ENCODE data around the gene TRIM26. TPM values are rescaled to one million over a fixed set of nuclear protein-coding genes. Genes with fewer than 3 reads are reported as not detected.

TRIM26 gene
- total RNA-seq, 1 donor from 2014 or later, result 32.1 TPM

- DNase-seq (ENCODE audit: low spot score), result no peak
Observed at GRCh38 chr6:30211899-30212298, 1.3 kb downstream of the TRIM26 start.

- DNase-seq (ENCODE audit: low spot score), result no peak
Observed at GRCh38 chr6:30211306-30211705, 1.9 kb downstream of the TRIM26 start.

DNA sequence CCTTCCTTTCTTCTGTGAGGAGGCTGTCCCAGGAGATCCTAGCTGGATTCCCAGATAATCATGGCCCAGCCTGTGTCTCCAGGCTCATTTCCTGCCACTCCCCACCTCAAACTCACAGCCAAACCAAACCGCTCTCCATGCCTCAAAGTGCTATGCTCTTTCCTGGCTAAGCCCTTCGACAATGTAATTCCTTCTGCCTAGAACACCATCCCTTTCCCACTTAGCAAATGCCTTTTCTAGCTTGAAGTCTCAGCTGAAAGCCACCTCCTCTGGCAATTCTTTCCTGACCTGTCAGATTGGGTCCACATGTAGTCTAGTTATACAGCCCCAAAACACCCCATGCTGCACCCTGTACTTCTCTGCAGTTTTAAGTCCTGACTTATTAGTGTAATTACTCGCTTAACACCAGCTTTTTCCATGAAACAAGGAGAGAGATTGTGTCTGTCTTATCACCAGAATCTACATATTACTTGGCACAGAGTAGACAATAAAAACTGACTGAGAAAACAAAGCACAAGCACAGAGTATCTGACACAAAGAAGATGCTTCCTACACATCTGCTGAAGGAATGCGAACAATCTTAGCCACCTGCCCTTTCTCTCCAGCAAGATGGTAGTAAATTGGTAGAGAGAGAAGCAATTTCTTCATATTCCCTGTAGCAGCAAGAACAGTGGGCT, 5.4 kb downstream of the TRIM26 start:
- DNase-seq (ENCODE audit: low spot score), result no peak

DNA sequence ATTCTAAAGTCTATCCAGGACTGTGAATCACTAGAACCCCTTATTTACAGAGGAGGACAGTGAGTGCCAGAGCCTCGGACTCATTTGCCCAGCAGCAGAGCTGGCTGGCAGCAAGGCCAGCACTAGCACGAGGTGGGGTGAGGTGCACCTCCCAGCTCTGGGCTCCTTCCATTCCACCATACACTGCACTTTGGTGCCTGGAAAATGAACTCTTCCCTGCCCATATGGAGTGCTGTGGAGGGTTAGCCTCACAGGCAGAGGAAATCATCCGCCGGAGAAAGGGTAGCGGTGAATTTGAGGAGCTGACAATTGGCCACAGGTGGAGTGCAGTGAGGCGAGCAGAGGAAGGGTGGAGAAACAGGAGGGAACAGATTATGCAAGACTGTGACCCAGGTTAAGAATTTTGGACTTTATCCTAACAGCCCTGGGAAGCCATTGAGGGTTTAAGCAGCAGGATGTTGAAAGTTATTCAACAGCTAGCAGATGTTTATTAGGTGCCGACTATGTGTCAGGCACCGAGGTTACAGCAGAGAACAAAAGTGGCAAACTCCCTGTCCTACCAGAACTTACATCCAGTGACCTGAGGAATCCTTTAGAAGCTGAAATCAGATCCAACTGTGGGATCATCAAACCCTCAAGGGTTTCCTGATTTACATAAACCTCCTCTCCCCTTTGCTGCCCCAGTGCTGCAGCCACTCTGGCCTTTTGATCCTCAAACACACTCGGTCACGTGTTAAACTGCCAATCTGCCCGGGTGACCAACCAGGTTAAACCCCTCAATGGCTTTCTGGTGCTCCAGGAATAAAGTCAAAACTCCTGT, 6.2 kb downstream of the TRIM26 start:
- no peak for DNase-seq (ENCODE audit: low spot score)

GRCh38 chr6:30206152-30206551, 7.1 kb downstream of the TRIM26 start:
- DNase-seq (ENCODE audit: low spot score), result no peak

DNA sequence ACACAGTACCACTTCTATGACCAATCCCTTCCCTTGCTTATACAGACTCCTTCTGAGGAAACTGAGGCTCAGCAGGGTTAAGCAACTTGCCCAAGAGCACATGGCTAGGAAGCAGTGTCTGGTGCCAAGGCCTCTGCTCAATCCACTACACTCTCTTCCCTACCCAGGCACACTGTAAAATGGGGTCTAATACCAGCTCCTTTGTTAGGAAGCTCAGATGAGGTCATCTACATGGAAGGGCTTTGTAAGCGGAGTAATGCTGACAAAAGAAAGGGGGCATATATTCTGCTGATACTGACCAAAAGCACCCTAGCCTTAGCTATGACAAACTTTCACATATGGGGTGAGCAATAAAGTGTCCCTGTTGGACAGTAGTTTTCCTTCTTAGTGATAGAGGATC, 9.1 kb downstream of the TRIM26 start:
- DNase-seq (ENCODE audit: low spot score), result no peak

DNA sequence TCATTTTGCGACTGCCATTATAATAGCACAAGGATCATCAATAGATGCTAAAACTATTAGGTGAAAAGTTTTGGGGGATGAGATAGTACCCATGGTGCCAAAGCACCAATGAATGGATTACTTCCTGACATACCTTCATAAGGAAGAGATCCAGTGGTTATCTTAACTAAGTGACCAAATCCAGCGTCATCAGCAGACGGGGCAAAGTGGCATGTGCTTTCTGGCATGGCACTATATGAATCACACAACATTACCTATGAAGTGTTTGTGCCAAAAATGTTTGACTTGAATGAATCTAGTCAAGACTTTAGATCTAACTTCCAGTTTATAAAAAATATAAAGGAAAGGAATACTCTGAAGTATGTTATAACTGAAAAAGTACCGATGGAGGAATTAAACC, 10.8 kb downstream of the TRIM26 start:
- DNase-seq (ENCODE audit: low spot score), result no peak

DNA sequence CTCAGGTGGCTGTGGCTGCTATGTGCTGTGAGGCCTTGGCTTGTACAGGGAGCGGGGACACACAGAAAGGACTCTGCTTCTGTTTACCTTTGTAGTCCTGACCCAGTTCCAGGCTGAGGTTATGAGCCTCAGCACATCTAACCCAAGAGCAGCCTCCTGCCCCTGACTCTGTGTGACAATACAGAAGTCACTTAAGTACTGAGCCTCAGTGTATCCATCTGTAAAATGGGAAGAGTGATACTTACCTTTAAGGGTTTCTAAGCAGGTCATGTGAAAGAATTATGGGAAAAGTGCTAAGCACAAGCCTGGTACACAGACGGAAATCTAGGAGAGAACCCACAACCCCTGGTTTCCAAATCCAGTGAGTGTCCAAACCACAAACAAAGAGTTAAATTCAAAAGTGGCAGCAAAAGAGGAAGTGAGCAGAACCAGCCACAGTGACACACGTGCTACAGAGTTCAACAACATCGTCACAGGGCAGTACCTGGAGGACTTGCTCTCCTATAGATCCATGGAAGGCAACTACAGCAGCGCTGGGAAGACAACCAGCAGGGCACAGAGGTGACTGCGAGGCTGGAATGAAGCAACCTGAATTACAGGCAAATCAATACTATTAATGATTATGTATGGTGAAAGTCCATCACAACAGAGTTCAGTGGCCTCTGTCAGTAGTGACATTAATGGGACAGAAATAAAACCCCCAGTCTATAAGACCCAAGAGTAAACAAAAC, 12.5 kb downstream of the TRIM26 start:
- no peak for DNase-seq (ENCODE audit: low spot score)

DNA sequence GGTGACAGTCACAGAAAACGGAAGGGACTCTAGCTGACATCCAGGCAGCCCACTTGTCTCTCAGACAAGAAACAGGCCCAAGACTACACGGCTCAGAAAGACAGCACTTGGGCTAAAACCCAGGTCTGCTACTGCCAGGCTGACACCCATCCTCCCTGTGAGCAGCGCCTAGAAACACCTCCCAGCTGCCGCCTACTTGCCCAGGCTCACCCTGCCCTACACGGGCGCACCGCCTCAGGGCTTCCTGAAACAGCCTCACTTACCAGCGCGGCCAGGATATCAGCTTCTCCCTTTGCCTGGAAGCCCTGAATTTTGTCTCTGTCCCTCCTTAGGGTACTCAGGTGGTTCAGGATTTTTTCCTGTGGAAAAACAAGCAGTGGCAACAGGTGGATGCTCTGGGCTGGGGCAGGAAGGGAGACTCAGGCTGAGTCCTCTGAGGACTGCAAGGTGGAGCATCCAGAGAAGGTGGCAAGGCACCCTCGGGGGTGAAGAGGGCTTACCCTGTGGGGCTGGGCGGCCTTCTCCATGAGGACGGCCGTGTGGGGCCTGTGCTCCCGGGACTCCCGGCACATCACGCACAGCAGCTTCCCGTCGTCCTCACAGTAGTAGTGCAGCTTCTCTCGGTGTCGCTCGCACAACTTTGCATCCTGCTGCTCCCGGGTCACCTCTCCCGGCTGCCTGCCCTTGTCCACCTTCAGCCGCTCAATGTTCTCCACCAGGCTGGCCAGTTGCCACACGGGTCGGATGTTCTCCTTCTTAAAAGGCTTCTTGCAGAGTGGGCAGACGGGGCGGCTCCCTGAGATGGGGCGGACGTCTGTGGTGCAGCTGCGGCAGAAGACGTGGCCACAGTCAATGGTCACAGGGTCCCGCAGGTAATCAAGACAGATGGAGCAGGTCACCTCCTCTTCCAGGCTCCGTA, 14.8 kb downstream of the TRIM26 start:
- DNase-seq (ENCODE audit: low spot score), result no peak

- no peak for DNase-seq (ENCODE audit: low spot score)
Observed at GRCh38 chr6:30196376-30196775, 16.8 kb downstream of the TRIM26 start.

DNA sequence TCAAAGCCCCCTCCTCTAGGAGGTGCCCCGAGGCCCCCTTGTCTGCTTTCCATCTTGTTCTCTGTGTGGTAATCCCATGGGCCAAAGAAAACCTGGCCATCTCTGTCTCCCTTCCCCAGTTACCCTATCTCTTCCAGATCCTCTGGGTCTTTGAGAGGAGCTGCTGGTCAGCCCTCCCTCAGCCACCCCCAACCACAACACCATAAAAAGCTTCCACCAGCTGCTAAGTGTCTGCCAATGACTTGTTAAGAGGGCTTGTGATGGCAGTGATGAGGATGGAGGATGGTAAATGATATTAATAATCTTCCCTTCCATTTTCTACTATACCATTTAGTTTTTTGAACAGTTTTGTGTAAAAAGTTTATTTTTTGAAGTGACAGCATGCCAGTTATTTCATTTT, 17.3 kb downstream of the TRIM26 start:
- no peak for DNase-seq (ENCODE audit: low spot score)

DNA sequence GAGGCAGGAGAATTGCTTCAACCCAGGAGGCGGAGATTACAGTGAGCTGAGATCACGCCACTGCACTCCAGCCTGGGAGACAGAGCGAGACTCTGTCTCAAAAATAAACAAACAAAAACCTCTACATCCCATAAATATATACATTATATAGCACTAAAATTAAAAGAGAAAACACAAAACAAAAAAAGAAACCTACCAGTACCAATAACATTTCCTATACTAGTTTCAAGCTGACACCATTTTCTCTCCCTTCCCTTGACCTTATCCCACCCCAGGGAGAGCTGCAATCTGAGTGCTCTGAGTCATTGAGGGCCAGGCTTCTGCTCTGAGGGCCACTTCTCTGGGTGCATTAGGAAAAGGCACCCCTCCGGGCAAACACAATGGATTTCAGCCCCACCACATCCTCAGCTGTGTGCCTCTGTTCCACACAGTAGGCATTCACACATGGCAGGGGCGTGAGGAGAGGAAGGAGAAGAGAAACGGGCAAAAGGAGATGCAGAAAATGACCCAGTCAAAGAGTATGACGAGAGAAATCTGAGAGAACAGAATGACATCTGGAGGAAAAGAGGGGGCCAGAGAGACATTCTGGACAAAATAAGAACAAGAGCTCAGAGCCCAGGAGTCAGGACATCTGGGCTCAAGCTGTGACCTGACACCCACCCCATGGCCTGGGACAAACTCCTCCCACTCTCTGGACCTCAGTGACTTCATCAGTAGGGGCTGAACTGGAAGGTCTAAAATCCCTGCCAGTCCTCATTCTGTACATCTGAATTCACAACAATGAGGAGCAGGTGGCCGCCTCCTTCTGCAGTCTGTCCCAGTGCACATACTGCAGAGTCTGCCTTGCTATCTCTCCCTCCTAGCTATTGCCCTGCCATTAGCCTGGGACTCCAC, 18.2 kb downstream of the TRIM26 start:
- DNase-seq (ENCODE audit: low spot score), result no peak

DNA sequence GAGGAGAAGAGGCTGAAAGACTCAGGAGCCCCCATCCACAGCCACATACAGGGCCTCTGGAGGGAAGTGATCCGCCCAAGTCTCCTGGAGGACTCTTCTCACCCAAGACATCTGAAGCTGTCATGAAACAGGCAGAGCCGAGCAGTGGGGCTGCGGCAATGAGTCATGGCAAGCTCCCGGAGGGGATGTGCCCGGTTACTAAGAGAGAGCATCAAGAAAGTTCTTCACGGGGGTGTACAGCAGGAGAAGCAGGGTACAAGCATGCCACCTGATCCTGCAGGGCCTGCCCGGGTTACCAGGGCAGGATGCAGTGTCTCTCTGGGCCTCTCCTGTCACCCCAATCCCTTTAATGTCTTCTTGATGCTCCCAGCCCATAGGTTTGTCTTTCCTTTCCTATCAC, 21.1 kb downstream of the TRIM26 start:
- DNase-seq (ENCODE audit: low spot score), result no peak

- no peak for DNase-seq (ENCODE audit: low spot score)
Observed at GRCh38 chr6:30188541-30188940, 24.7 kb downstream of the TRIM26 start.

DNA sequence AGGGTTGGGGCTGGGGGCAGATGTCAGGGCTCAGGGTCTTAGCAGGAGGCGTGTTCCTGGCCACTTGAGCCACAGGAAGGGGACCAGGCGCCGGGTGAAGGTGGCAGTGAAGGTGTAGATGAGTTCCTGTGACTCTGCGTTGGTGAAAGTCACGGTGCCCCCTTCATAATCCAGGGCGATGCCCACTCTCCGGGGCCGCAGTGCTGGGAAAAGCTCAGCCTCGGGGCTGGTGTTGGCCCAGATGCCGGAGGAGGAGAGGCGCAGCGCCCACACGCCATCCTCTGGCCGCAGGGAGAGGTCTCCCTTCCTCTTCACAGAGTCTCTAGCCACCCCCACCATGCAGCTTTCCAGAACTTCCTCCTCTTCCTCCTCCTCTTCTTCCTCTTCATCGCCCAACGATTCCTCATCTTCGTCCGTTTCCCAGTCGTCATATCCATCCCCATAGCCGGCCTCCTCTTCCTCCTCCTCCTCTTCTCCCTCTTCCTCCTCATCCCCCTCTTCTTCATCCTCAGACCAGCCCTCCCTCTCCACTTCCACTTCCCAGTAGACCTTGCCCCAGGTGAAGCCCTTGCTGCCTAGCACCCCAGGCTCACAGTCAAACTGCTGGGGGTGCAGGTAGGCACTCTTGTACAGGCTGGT, 27.2 kb downstream of the TRIM26 start:
- no peak for DNase-seq (ENCODE audit: low spot score)

DNA sequence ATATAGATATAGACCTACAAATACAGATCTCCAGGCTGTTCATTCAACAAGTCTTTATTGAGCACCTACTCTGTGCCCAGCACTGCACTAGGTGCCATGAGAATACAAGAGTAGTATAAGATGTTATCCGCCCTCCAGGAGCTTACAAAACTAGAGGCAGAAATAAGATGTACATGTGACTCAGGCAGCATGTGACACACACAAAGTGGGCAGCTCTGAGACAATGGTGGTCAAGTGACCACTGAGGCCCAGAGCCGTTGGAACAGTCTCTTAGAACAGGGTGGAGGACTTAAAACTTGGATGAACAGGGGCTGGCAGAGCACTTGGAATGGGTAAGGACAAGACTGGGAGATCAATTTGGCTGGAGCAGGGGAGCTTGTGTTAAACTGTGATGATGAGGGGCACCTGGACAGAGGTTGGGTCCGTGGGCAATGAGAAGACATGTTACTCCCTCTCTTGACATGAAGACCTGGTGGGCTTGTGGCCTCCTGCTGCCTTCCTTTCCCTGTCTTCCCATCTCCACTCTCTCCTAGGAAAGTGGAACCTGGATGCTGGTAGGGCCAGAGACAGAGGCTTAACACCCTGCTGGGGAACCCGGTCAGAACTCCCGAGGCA, 28.7 kb downstream of the TRIM26 start:
- DNase-seq (ENCODE audit: low spot score), result no peak

- DNase-seq (ENCODE audit: low spot score), result no peak
Observed at GRCh38 chr6:30180145-30180544, 33.1 kb downstream of the TRIM26 start.

- no peak for DNase-seq (ENCODE audit: low spot score)
Observed at GRCh38 chr6:30178837-30179236, 34.4 kb downstream of the TRIM26 start.

DNA sequence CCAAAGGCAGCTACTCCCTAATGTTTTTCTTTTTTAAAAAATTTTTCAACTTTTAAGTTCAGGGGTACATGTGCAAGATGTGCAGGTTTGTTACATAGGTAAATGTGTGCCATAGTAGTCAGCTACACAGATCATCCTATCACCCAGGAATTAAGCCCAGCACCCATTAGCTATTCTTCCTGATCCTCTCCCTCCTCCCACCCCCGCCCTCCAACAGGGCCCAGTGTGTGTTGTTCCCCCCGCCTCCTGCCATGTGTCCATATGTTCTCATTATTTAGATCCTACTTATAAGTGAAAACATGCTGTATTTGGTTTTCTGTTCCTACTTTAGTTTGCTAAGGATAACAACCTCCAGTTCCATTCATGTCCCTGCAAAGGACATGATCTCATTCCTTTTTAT, 37.4 kb downstream of the TRIM26 start:
- no peak for DNase-seq (ENCODE audit: low spot score)

Measured in mesenteric fat pad (tissue), 1 donor.